ENCODE results near the gene PALM2AKAP2.

DNA sequence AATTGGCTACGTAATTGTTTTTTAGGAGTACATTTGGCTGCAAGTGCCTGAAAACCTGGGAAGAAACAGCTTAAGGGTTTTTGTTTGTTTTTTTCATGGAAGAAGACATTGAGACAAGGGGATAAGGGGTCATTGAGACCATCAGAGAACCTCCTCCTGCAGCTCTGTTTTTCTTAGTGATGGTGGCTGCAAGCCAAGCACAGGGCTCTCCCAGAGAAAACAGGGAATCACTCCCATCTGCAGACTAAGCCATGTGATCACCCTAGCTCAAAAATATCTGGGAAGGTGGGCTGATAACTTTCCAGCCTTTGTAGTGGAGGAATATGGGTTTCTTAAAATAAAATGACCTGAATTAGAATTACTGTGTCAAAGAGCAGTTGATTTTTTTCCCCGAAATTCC lies 25.1 kb downstream of the PALM2AKAP2 start:
- no peak for TF ChIP-seq ISL1 (CRISPR knock-in tag; IDR thresholded peaks at IDR 0.05)
- TF ChIP-seq RARB (CRISPR knock-in tag; IDR thresholded peaks at IDR 0.05): no peak
- TF ChIP-seq ZNF565 (CRISPR knock-in tag; conservative IDR thresholded peaks at IDR 0.05; ENCODE audit: low read depth): no peak
- TF ChIP-seq, protein P1, sequence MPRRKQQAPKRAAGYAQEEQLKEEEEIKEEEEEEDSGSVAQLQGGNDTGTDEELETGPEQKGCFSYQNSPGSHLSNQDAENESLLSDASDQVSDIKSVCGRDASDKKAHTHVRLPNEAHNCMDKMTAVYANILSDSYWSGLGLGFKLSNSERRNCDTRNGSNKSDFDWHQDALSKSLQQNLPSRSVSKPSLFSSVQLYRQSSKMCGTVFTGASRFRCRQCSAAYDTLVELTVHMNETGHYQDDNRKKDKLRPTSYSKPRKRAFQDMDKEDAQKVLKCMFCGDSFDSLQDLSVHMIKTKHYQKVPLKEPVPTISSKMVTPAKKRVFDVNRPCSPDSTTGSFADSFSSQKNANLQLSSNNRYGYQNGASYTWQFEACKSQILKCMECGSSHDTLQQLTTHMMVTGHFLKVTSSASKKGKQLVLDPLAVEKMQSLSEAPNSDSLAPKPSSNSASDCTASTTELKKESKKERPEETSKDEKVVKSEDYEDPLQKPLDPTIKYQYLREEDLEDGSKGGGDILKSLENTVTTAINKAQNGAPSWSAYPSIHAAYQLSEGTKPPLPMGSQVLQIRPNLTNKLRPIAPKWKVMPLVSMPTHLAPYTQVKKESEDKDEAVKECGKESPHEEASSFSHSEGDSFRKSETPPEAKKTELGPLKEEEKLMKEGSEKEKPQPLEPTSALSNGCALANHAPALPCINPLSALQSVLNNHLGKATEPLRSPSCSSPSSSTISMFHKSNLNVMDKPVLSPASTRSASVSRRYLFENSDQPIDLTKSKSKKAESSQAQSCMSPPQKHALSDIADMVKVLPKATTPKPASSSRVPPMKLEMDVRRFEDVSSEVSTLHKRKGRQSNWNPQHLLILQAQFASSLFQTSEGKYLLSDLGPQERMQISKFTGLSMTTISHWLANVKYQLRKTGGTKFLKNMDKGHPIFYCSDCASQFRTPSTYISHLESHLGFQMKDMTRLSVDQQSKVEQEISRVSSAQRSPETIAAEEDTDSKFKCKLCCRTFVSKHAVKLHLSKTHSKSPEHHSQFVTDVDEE (CRISPR knock-in tag; IDR thresholded peaks at IDR 0.05): no peak
- no peak for TF ChIP-seq OSR1 (CRISPR knock-in tag; IDR thresholded peaks at IDR 0.05)
- TF ChIP-seq ZC3H10 (CRISPR knock-in tag; IDR thresholded peaks at IDR 0.05): no peak
- TF ChIP-seq, protein P2, sequence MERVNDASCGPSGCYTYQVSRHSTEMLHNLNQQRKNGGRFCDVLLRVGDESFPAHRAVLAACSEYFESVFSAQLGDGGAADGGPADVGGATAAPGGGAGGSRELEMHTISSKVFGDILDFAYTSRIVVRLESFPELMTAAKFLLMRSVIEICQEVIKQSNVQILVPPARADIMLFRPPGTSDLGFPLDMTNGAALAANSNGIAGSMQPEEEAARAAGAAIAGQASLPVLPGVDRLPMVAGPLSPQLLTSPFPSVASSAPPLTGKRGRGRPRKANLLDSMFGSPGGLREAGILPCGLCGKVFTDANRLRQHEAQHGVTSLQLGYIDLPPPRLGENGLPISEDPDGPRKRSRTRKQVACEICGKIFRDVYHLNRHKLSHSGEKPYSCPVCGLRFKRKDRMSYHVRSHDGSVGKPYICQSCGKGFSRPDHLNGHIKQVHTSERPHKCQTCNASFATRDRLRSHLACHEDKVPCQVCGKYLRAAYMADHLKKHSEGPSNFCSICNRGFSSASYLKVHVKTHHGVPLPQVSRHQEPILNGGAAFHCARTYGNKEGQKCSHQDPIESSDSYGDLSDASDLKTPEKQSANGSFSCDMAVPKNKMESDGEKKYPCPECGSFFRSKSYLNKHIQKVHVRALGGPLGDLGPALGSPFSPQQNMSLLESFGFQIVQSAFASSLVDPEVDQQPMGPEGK (CRISPR knock-in tag; IDR thresholded peaks at IDR 0.05; ENCODE audit: borderline replicate concordance): no peak
- TF ChIP-seq ARNTL (CRISPR knock-in tag; IDR thresholded peaks at IDR 0.05; ENCODE audit: borderline replicate concordance, low read depth): no peak
- TF ChIP-seq TCF4 (CRISPR knock-in tag; IDR thresholded peaks at IDR 0.05; ENCODE audit: borderline replicate concordance): no peak

Measured in SK-N-SH treated with all-trans-retinoic acid at 6 μM for 48 hours (cell line).